Measurements from ENCODE around the gene PCSK5. TPM values are rescaled to one million over a fixed set of nuclear protein-coding genes. Genes with fewer than 3 reads are reported as not detected.
"Not testable (repeated sequence)": the region's sequence is repeated elsewhere in the genome, so short reads cannot be mapped to it uniquely, and the experiment has no call there.

Gene PCSK5
- polyA plus RNA-seq, 4 donors: 15.1 to 19.0 (median 16.8) TPM

DNA sequence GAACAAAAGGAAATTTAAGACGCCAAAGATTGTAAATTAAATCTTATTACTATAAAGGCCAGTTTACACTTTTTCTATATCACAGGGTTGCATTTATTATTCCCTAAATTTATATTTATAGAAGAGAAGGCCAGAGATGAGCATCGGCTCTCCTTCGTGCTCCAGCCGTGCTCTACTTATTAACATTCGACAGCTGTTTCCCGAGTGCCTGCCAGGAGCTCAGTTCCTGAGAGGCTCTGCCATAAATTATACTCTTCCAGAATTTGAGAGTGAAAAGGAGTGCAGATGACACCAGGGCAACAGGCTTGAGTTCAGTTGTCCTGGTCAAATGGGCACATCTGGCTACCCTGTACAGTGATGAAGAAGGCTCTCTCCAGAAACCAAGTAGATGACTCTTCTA is 70.1 kb downstream of the PCSK5 start:
- DNase-seq (ENCODE audit: low read depth in 4 of 4, low spot score in 3 of 4): no peak

DNA sequence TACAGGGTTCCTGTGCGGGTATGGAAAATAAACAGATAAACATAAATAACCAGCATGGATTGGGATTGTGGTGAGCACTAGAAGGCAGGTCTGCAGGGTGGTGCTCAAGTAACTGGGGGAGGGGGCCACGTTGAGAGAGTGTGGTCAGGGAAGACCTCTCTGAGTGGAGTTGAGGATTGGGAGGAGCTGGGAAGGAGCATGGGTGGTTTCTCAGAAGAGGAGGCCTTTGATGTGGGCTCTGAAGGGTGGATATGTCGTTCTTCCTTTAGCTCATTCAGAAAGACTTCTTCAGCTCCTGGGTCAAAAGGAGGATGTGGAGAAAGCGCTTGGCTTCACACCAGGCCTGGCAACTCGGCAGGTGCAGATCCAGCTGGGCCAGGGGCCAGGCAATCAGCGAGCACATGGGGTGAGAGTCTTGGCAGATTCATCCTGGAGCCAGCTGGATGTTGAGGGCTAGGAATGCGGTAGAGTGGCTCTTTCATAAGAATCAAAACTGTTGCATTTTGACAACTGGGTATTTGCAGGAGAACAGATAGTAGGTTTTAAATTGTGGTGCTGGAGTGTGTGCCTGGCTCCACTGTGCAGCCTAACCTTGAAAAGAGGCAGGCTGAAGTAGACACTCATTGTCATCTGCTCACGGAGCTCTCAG is 71.7 kb downstream of the PCSK5 start:
- no peak for DNase-seq (ENCODE audit: low read depth in 4 of 4, low spot score in 3 of 4)

GRCh38 chr9:75962662-75963036 is 72.2 kb downstream of the PCSK5 start:
- no peak for DNase-seq (ENCODE audit: low read depth in 4 of 4, low spot score in 3 of 4)

- not testable (repeated sequence) for DNase-seq (ENCODE audit: low read depth in 4 of 4, low spot score in 3 of 4)
Observed at GRCh38 chr9:75963321-75963720, 72.8 kb downstream of the PCSK5 start.

- DNase-seq (ENCODE audit: low read depth in 4 of 4, low spot score in 3 of 4): no peak
Observed at GRCh38 chr9:75964427-75964826, 74.0 kb downstream of the PCSK5 start.

- DNase-seq (ENCODE audit: low read depth in 4 of 4, low spot score in 3 of 4): no peak
Observed at GRCh38 chr9:75965231-75965630, 74.8 kb downstream of the PCSK5 start.

GRCh38 chr9:75967556-75967955 is 77.1 kb downstream of the PCSK5 start:
- no peak for DNase-seq (ENCODE audit: low read depth in 4 of 4, low spot score in 3 of 4)

GRCh38 chr9:75974016-75974766 is 83.7 kb downstream of the PCSK5 start:
- no peak for DNase-seq (ENCODE audit: low read depth in 4 of 4, low spot score in 3 of 4)

- DNase-seq (ENCODE audit: low read depth in 4 of 4, low spot score in 3 of 4): no peak
Observed at GRCh38 chr9:75975071-75975470, 84.6 kb downstream of the PCSK5 start.

GRCh38 chr9:75976549-75976948 is 86.1 kb downstream of the PCSK5 start:
- no peak for DNase-seq (ENCODE audit: low read depth in 4 of 4, low spot score in 3 of 4)

GRCh38 chr9:75979362-75979761 is 88.9 kb downstream of the PCSK5 start:
- no peak for DNase-seq (ENCODE audit: low read depth in 4 of 4, low spot score in 3 of 4)

- DNase-seq (ENCODE audit: low read depth in 4 of 4, low spot score in 3 of 4): no peak
Observed at GRCh38 chr9:75983319-75984045, 93.0 kb downstream of the PCSK5 start.

GRCh38 chr9:75985515-75985914 is 95.0 kb downstream of the PCSK5 start:
- DNase-seq (ENCODE audit: low read depth in 4 of 4, low spot score in 3 of 4): no peak

GRCh38 chr9:75988663-75989062 is 98.2 kb downstream of the PCSK5 start:
- no peak for DNase-seq (ENCODE audit: low read depth in 4 of 4, low spot score in 3 of 4)

GRCh38 chr9:75990156-75990555 is 99.7 kb downstream of the PCSK5 start:
- no peak for DNase-seq (ENCODE audit: low read depth in 4 of 4, low spot score in 3 of 4)

DNA sequence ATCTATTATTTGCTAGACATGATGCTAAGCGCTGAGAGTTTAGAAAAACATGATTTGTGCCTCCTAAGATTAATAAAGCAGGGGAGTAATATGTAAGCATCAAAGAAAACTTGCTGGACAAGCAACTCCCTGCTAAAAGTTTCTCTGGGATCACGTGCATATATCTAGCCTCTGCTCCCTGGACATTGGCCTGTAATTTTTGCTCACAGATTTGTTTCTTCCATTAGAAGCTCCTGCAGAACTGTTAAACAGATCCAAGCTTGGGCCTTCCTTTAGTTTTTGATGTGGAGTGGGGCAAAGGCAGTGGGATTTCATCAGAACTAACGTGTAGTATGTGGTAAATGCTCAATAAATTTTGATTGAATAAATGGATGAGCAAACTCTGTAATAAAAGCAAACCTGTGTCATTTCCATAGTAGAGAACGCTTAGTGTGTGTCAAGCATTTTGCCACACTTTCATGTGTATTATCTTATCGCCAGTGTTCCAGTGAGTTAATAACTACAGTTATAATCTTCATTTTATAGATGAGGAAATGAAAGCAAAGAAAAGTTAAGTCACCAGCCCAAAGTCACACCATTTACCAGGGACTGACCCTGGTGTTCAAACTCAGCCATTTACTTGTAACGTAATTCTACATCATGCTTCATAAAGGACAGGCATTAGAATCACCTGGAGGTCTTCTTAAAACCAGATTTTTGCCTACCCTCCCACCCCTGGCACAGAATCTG is 100.3 kb downstream of the PCSK5 start:
- no peak for DNase-seq (ENCODE audit: low read depth in 4 of 4, low spot score in 3 of 4)

GRCh38 chr9:75992482-75993206 is 102.2 kb downstream of the PCSK5 start:
- no peak for DNase-seq (ENCODE audit: low read depth in 4 of 4, low spot score in 3 of 4)

DNA sequence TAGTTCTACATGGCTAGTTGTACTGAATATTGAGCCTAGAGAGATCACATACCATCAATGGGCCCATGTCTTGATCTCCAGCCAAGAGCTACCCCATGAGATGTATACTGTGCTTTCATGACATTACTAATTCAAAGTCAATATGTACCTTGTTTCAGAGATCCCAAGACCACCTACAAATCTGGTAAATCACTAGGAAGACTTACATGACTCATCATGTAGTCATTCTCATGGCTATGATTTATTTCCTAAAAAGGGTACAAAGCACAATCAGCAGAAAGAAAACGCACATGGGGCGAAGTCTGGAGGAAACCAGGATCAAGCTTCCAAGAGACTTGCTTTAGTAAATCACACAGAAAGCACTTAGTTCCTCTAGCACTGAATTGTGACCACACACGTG is 103.0 kb downstream of the PCSK5 start:
- DNase-seq (ENCODE audit: low read depth in 4 of 4, low spot score in 3 of 4): no peak

DNA sequence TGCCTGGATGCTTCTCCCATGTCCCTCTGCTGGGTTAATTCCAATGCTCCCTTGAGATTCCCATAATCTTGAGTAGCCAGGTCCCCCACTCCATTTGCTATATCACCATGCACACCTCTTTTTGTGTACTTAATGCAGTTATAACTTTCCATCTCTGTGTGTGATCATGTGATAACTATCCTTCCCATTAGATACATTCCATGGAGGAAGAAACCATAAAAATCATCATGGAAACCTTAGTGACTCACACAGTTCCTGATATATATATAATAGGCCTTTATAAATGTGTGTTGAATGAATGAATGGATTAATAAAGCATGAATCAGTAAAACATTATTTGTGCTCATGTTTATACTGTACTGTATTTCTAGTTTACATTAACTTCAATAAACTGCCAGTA is 104.6 kb downstream of the PCSK5 start:
- DNase-seq (ENCODE audit: low read depth in 4 of 4, low spot score in 3 of 4): no peak

DNA sequence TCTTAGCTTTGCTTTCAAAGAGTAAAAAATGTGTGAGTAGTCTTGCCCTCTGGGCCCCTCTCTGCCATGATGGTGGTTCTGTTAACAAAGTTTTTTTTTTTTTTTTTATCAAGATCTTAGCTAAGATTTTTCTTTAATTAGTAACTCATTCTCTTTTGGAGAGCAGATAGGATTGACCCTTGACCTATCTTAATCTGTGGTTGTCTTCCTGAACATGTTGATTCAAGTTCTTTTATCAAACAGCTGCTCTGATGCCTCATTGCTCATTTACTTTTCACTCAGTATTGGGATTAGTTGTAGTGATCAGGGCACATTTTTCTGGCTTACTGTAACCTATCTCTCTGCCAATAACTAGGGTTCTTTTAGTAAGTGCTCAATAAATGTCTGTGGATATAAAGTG is 106.3 kb downstream of the PCSK5 start:
- no peak for DNase-seq (ENCODE audit: low read depth in 4 of 4, low spot score in 3 of 4)
